PC-9 (cell line): ENCODE measurements around the gene HSD17B14.

Experiments
- EZH2 ChIP-seq: fragments of 200-600 bp; sonication (generic); IDR thresholded peaks from 2 replicates; pipeline ENCODE4 v1.8.0; 2017; ENCODE audit warnings: antibody characterized with exemption, low read depth
- TF ChIP-seq, protein P1 (sequence below): fragments of 200-600 bp; sonication (generic); conservative IDR thresholded peaks from 2 replicates; pipeline ENCODE4 v1.6.1; 2017; ENCODE audit warnings: mixed run types, antibody characterized with exemption, mild to moderate bottlenecking, moderate library complexity

DNA sequence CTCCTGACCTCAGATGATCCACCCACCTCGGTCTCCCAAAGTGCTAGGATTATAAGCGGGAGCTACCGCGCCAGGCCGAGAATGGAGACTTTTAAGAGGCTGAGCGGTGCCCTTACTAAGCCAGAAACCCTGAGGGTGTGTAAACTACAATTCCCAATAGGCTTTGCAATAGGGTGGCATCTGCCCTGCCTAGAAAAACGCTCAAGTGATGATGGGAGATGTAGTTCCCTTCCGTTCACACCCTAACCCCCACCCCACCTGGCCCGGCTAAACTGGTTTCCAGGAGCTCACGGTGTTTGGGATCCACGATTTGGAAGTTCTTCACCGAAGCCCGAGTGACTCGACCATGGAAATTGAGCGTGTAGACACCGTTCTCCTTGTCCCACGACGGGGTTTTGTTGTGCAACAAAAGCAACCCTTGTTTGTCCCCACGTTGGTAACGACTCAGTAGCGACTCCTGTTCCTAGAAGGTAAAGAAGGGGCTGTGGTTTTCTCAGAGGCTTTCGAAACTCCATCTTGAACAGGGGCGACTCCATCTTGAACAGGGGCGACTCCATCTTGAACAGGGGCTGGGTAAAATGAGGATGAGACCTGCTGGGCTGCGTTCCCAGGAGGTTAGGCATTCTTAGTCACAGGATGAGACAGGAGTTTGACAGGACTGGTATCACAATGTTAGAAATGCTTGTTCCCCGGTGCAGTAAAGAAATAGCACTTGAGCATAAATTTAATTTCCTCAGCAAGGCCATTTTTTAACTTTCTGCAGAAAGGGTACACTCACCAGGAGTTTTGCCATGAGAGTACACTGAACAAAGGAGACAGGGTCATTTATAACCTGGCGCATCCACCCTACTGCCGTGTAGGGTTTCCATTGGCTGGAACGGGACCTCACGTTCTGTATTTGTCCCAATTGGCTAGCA, 45.7 kb upstream of the HSD17B14 start:
- TF ChIP-seq, protein P1, sequence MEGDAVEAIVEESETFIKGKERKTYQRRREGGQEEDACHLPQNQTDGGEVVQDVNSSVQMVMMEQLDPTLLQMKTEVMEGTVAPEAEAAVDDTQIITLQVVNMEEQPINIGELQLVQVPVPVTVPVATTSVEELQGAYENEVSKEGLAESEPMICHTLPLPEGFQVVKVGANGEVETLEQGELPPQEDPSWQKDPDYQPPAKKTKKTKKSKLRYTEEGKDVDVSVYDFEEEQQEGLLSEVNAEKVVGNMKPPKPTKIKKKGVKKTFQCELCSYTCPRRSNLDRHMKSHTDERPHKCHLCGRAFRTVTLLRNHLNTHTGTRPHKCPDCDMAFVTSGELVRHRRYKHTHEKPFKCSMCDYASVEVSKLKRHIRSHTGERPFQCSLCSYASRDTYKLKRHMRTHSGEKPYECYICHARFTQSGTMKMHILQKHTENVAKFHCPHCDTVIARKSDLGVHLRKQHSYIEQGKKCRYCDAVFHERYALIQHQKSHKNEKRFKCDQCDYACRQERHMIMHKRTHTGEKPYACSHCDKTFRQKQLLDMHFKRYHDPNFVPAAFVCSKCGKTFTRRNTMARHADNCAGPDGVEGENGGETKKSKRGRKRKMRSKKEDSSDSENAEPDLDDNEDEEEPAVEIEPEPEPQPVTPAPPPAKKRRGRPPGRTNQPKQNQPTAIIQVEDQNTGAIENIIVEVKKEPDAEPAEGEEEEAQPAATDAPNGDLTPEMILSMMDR, result no peak
- no peak for TF ChIP-seq EZH2
